ENCODE measurements around the gene NXPH1.
"Not testable (repeated sequence)": the region's sequence is repeated elsewhere in the genome, so short reads cannot be mapped to it uniquely, and the experiment has no call there.

NXPH1 gene

DNA sequence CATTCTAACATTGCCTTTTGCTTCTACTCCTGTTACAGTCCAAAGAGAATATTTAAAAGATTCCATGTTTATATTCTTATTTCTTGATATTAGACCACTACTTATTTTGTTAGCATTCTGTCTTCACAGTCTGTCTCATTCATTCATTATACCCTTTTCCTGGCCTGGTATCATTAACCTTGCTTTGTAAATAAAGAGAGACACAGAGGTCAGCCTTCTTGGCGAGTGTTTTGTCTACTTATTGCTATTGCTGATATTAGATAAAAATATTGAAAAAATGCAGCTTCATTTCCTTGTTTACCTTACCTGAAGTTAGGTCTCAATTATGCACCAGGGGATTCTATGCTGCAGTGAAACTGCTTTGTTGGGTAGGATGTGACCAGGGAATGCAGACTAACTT is 179.2 kb downstream of the NXPH1 start:
- DNase-seq, result no peak

DNA sequence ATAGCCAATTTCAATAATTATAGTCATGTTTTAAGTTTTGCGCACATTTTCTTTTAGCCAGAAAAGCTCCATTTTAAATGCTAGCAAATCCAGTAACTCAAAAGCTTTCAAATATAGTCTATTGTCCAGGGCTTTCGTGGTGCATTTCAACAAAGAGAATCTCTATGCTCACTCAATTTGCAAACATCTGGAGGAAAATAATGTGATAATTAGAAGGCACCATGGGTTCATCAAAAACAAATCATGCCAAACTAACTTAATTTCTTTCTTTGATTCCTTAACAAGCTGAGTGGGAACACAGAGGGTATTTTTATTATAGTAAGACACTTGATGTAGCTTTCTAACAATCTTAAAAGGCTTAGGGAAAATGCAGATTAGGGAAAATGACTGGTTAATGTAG is 179.8 kb downstream of the NXPH1 start:
- DNase-seq, result no peak

DNA sequence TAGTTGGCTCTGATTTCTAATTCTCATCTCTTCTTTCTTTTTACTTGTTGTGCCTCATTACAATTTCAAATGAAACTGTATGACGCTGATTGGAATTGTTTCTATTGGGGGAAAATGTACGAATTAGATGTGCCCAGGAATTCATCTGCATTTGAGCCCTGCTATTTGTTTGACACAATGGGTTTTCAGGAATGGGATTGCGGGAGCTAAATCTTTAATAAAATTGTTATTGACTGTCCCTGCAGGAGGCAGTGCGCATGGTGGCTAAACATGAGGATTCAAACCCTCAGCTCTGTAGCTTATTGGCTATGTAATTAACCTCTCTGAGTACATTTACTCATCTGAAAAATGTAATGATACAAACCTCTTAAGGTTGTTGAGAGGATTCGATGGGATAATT is 181.6 kb downstream of the NXPH1 start:
- DNase-seq, result no peak

DNA sequence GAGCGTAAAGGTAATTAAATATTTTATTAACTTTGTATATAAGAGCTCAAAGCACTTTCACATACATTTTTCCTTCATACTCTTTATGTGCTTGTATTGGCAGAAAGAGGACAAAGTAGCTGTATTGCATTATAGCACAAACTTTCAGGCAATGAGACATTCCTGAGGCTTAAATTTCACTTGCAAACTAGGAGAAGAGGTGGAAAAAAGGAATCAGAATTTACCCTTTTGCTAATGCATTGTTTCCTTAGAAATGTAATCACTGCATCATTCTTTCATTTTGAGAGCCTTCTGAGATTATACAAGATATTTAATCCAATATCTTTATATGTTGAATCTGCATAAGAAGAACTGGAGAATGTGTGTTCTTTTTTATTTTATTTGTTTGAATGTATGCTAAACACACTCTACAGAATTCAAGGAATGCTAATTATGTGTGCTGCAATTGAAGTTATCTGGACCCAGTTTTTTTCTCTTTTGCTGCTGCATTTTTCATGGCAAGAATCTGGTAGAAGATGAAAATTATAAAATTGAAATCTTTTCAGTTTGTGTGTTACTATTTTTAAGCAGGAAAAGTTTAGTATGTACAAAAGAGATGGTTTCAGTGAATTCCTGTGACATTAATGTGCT is 185.1 kb downstream of the NXPH1 start:
- DNase-seq, result no peak

DNA sequence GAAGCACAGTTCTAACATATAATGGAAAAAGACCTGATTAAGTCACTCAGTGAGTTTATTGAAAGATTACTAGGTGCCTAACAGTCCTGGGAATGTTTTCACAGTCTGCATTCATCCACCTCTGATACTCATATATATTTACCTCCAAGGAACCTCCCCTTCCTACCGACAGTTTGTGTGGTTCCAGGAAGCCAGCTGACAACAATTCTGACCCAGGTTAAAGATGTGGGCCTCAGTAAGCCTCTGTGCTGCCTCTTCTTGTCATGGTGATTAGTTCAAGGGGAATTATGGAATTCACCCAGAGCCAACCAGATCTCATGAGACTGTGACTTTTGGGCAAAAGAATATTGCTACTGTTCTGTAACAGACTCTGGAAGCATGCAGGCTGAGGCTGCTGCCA is 186.8 kb downstream of the NXPH1 start:
- DNase-seq, result no peak

DNA sequence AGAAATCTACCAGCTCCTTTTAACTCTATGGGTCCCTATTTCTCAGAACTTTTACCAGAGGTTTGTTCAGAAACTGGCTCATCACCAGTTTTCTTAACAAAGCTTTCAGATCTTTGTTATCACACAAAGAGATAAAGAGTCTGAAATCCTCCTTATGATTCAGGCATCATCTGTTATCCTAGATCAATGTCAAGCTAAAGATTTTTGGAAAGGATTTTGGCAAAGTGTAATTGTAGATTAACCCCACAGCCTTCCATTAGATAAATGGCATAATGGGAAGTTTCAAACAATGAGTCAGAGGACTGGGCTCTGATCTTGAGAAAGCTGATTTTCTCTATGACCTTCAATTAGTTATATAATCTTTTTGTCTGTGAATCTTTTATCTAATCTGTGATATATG is 192.2 kb downstream of the NXPH1 start:
- no peak for DNase-seq

DNA sequence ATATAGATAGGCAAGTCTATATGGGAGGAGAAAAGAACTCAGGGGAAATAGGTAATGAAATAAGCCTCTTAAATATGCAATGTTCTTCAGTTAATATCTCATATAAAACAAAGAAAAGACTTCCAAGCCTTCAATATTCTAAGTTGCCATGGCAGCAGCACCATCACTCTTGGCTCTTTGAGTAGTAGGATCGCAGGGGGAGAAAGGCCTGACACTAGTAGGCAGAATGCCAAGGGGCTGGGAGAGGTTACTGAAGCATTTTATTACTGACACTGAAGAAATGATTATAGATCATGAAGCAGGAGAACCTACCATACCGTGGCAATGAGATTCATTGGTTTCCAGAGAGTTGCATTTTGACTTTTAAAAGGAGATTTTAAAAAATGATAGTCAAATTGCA is 193.9 kb downstream of the NXPH1 start:
- DNase-seq, result no peak

DNA sequence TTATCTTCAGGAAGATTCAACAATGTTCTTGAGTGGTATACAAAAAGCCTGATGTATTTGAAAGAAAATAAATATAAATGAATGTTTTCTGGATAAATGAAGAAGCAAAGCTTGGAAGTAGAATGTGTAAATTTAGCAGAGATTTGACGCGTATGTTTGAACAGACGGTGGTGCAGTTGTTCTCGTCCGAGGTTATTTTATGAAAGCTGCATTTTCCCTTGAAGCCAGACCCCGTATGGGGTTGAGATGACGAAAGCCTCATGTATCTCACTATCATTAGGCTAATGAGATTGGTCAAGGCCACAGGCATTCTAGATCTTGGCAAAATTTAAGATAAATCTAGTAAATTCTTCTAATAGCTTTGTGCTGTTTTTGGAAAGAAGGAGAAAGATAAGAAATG is 195.2 kb downstream of the NXPH1 start:
- no peak for DNase-seq

DNA sequence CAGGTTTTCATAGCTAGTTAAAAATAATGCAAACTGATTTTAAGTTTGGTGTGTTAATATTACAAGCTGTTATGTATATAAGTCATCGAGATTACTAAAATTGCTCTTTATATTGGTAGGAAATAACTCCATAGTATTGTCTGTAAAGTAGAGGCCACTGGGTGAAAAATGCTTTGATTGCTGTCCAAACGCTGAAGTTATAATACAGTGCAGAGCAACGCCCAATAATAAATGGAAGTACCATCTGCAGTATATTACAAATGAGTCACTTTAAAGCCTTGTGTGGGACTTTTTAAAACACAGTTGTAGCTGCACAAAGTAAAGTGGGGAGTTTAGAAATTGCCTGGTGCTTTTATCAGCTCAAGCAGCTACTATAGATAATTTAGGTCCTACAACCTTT is 196.1 kb downstream of the NXPH1 start:
- DNase-seq, result no peak

DNA sequence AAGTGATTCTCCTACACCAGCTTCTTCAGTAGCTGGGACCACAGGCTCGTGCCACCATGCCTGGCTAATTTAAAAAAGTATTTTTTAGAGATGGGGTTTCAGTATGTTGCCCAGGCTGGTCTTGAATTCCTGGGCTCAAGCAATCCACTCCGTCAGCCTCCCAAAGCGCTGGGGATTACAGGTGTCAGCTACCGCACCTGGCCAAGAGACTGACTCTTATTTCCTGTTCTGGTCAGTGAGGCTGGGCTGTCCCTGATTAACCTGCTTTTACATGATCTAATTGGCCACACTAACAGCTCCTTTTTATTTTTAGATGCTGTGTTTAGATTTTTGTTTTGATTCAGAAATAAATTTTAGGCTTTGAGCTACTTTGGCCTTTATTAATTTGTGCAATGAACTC is 203.9 kb downstream of the NXPH1 start:
- DNase-seq, result no peak

DNA sequence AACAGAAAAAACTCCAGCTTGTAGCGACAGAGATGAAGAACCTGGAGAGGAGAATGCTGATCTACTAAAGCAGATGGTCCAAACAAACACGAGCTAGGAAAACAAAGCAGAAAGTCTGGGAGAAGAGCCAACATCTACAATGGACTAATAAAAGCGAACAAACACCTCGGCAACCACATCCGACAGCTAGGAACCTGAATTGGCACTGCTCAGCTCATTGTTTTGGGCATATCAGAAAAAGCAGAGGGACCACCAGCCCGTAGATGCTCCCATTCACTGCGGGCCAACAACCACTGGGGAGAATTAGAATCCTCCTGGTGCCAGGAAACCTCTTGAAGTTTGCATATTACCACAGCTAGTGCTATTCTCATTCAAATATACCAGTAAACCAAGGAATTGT is 204.7 kb downstream of the NXPH1 start:
- DNase-seq, result peak in 1 of 2 experiments; percentile 12

DNA sequence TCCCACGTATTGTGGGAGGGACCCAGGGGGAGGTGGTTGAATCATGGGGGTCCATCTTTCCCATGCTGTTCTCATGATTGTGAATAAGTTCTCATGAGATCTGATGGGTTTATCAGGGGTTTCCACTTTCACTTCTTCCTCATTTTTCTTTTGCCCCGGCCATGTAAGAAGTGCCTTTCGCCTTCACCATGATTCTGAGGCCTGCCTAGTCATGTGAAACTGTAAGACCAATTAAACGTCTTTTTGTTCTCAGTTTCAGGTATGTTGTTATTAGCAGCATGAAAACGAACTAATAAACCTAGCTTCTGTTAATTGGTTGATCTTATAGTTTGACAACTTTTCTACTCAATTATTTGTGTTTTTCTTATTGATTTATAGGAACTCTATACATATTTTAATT is 206.3 kb downstream of the NXPH1 start:
- DNase-seq, result no peak

DNA sequence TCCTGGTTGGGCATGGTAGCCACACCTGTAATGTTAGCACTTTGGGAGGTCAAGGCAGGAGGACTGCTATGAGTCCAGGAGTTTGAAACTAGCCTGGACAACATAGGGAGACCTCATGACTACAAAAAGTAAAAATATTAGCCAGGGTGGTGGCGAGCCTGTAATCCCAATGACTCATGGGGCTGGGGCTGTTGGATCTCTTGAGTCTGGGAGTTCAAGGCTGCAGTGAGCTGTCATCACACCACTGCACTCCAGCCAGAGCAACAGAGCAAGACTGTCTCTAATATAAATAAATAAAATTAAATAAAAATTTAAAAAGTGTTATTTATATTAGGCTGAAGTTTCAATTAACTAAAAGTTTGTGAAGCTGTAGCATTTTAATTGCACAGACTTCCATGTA is 207.3 kb downstream of the NXPH1 start:
- DNase-seq, result no peak

DNA sequence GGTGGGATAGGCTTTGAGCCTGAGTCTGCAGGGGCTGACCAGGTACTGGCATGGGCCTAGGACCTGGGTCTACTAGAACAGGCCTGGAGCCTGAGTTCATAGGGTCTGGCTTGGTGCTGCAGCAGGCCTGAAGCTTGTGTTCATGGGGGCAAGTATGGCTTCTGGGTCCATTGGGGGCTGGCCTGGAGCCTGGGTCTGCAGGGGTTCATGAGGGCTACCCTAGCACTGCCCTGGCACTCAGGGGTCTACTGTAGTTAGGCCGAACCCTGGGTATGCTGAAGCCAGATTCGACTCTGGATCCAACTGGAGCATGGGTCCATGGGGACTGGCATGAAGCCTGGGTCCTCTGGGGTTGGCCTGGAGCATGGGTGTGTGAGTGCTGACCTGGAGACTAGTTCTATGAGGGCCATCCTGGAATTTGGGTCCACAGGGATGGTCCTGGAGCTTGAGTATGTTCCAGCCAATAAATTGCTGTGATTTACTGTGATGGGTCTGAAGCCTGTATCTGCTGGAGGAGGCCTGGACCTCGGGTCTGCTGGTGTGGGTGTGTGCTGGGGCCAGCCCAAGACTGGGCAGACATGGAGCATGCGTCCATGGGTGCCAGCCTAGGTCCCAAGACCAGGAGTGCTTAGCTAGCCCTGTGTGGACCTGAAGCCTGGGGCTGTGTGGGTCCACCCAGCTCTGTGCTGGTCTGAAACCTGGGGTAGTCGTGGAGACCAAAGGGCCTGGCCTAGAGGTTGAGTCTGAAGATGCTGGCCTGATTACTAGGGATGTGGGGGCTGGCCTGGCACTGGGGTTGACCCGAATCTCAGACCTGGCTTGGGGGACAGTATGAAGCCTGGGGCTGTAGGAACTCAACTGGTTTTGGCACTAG is 235.5 kb downstream of the NXPH1 start:
- DNase-seq, result no peak

DNA sequence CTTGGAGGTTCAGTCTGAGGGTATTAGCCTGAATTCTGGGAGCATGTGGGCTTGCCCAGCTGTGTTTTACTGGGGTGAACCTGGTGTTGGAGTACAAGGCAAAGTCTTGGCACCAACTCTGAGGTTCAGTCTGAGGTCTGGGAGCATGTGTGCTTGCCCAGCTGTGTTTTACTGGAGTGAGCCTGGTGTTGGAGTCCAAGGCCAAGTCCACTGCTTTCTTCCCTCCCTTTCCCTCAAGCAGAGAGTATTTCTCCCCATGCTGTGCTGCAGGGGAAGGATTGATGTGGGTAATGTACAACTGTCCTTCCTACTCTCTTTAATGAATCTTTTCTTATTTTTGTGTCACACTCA is 236.1 kb downstream of the NXPH1 start:
- no peak for DNase-seq

DNA sequence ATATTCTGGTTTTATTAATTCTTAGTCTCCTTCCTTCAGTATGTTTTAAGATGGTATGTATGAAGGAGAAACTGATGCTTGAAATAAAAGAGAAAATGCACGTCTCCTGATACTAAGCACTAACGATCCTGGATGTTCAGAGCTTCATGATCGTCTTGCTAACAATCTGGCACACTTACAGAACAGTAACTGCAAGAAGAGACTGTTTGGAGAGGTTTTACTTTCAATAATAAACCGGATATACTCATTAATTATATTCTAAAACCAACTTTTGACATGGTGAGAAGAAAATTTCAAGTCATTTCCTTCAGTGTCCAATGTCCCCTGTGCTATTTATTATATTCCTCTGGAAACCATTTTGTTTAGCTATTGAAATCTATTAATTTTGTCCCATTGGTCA is 251.0 kb downstream of the NXPH1 start:
- DNase-seq, result no peak

DNA sequence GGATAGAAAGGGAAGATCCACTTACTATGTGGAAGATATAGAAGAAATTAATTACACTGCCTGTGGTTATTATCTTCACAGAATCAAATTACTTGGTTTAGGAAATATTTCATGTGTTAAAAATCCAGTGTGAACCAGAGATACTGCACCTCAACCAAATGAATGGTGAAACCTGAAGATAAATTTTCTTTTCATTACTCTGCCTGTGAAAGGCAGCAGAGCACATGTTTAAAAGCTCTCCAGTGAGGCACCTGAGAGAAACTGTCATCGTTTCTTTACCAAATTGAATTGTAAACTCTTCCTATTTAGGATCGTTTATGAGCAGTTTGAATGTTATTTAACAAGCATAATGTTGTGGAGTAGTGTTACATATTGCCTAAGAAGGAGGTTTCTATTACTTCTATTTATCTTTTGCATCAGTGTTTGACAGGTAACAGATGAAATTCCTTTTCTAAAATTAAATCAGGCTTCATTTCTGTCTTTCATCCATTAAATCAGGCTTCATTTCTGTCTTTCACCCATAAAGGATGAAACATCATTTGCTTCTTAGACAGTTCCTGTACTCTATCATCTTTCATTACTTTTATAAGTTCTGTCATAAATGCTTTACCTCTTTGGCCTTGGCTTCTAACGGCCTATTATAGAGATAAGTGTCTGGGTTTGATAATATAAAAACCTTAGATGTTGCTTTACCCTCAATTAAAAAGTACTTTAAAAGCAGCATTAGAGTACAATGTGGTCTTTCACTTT is 266.6 kb downstream of the NXPH1 start:
- no peak for DNase-seq

DNA sequence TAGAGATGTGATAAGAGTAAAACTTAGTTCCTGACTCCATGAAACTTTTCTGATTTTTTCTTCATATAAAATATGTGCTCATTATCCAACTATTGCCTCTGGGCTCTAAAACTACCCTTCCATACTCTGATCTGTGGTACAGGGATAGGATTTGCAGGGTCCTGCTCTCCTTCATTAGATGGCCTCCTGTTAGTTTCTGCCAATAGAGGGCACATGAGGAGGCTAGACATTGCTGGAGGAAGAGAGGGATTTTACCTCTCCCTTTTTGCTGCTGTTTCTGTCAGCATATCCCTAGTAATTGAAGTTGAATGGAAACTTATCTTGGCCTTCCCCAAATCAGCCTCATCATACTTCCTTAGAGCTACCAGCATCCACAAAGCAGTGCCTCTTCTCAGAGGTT is 269.4 kb downstream of the NXPH1 start:
- DNase-seq, result peak in 1 of 2 experiments; percentile 3

DNA sequence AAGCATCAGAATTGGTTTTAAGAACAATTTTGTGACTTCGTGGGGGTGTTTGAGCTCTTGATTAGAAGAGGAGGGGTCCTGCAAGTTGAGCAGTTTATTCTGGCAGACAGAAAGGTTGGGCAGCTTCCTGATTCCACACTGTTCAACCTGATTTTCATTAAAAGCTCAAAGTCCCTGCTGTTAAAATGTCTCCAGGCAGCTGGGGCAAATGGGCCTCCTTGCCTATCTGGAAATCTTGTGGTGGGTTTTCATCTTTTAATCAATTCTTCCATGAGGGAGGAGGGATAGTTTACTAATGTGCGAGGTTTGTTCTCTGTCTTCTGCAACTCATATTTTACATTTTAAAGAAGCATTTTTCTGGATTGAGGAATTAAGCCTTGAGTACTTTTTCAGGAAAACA is 276.7 kb downstream of the NXPH1 start:
- no peak for DNase-seq

DNA sequence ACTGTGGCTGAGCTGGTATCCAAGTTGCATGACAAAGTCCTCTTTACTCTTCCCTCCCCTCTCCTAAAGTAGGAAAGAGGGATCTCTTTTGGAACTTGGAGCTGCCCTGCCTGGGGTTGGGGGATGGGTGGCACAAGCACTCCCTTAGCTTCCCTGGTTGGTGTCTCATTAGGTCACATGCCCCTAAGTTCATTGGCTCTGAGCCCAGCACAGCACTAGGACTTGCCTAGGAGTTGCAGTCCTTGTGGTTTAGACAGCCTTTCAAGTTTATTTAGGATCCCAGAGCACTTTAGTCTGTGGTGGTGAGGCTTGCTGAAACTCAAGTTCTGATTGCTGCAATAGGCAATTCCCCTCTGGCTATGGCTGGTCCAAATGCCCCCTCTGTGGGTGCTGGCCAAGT is 281.4 kb downstream of the NXPH1 start:
- no peak for DNase-seq

DNA sequence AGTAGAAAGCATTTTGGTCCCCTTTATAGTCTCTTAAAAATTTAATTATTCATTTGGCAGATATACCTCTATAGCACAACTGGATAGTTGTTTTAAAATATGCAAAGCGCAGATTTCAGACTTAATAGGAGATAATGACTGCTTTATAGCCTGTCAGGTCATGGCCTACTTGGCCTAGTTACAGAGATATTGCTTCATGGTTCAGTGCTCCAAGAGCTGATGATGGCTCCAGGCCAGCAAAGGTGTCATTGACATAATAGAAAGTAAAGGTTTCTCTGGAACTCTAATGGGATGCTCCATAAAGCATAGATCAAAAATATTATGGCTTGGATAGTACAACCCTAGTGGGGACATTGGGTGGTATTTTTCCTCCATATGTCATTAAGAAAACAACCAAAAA is 285.7 kb downstream of the NXPH1 start:
- peak in 1 of 2 experiments; percentile 15 for DNase-seq

DNA sequence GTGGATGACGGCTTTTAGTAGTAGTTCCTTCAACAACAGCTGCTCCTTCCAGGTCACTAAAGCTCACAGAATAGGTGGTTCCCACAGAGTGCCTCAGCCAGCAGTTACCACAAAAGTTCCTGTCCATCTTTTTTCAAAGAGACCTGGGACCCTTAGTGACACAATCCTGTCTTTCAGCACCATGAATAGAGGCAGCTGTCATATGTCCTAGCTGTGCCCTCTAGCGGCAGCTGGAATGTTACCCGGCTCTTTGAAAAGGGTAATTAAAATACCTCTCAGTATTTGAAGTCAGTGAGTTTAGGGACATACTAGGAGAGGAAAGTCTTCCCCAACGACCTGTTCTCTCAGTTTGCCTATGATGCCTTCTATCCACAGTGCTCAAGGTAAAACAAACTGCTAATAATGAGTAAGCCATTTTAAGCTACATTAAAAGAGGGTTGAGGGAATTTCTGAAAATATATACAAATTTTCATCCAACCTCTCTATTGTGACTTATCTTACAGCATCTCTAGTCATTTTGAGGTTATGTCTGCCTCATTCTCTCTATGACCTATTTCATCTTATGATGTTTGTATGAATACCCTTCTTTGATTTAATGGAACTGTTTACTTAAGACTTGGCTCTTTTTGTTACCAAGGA is 290.8 kb downstream of the NXPH1 start:
- DNase-seq, result peak; percentile 12 to 65

DNA sequence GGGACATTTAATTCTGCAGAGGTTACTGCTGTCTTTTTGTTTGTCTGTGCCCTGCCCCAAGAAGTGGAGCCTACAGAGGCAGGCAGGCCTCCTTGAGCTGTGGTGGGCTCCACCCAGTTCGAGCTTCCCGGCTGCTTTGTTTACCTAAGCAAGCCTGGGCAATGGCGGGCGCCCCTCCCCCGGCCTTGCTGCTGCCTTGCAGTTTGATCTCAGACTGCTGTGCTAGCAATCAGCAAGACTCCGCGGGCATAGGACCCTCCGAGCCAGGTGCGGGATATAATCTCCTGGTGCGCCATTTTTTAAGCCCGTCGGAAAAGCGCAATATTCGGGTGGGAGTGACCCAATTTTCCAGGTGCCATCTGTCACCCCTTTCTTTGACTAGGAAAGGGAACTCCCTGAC is 298.3 kb downstream of the NXPH1 start:
- not testable (repeated sequence) for DNase-seq

DNA sequence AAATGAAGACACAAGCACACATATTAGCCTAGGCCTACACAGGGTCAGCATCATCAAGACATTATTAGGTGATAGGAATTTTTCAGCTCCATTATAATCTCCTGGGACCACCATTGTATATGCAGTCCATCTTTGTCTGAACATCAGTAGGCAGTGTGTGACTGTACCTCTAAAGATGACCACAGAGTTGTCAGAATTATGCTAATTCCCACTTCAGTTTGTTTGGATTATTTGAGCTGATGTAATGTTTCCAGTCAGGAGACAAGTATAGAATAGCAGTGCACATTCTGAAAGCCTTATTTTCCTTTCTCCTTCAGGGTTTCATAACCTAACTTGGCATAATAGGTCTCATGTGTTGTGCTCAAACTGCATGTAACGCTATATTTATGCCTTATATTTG is 306.4 kb downstream of the NXPH1 start:
- DNase-seq, result no peak

All from NCI-H524 (cell line).